ENCODE results near the gene KPNA5.

- no peak for TF ChIP-seq CTCF (IDR thresholded peaks at IDR 0.05)
- no peak for TF ChIP-seq ZFX (IDR thresholded peaks at IDR 0.05; ENCODE audit: borderline replicate concordance)
Observed at GRCh38 chr6:116764629-116764960, 83.6 kb downstream of the KPNA5 start.

All from 22Rv1 (cell line).